Gastroesophageal sphincter (tissue), 2 donors: Measurements from ENCODE around the gene USP31.

ENCODE experiments used
- POLR2A ChIP-seq, 2 donors: fragments of 450-650 bp; IDR thresholded peaks; one replicate each; pipeline ENCODE4 v1.6.1; 2017; ENCODE audit warnings: antibody characterized with exemption in 2 of 2, mild to moderate bottlenecking in 2 of 2, moderate library complexity in 1 of 2
- POLR2AphosphoS5 ChIP-seq: sonication (generic); formaldehyde crosslinking; IDR thresholded peaks from one replicate; pipeline ENCODE4 v1.6.1; 2017; ENCODE audit warnings: antibody characterized with exemption

- no peak for TF ChIP-seq POLR2AphosphoS5
- TF ChIP-seq POLR2A (IDR thresholded peaks at IDR 0.05): no peak
These were observed 122.4 kb downstream of the USP31 start for GRCh38 chr16:23026784-23027362.
